Kasumi-1 (cell line): Measurements from ENCODE around the gene ABCG4.
"Not testable (repeated sequence)": the region's sequence is repeated elsewhere in the genome, so short reads cannot be mapped to it uniquely, and the experiment has no call there.

ENCODE experiments used
- DNase-seq, 2 experiments: peaks; one replicate each; lab custom pipeline; 2025; lab: John Stamatoyannopoulos, UW

ABCG4 gene

GRCh38 chr11:119115484-119116234, 33.2 kb upstream of the ABCG4 start:
- no peak for DNase-seq

- DNase-seq, result no peak
Observed at GRCh38 chr11:119116235-119116594, 32.6 kb upstream of the ABCG4 start.

- DNase-seq, result no peak
Observed at GRCh38 chr11:119116601-119117000, 32.3 kb upstream of the ABCG4 start.

- DNase-seq, result no peak
Observed at GRCh38 chr11:119117004-119117706, 31.7 kb upstream of the ABCG4 start.

GRCh38 chr11:119118227-119118626, 30.6 kb upstream of the ABCG4 start:
- DNase-seq, result no peak

GRCh38 chr11:119118946-119119345, 29.9 kb upstream of the ABCG4 start:
- DNase-seq, result no peak

- peak; percentile 32 to 41 for DNase-seq
Observed at GRCh38 chr11:119120639-119121007, 28.2 kb upstream of the ABCG4 start.

GRCh38 chr11:119121008-119121810, 27.6 kb upstream of the ABCG4 start, which contains the start of gene HINFP:
TSS of gene HINFP (plus strand) at chr11:119121580. CDS start at chr11:119126945, 5,365 bp downstream.
- DNase-seq, result peak; percentile 98 to 99

- no peak for DNase-seq
Observed at GRCh38 chr11:119121811-119122124, 27.1 kb upstream of the ABCG4 start.

- no peak for DNase-seq
Observed at GRCh38 chr11:119125821-119126220, 23.0 kb upstream of the ABCG4 start.

- no peak for DNase-seq
Observed at GRCh38 chr11:119126675-119127268, 22.1 kb upstream of the ABCG4 start.

- DNase-seq, result no peak
Observed at GRCh38 chr11:119130662-119131061, 18.2 kb upstream of the ABCG4 start.

- peak; percentile 34 to 37 for DNase-seq
Observed at GRCh38 chr11:119134389-119134978, 14.4 kb upstream of the ABCG4 start.

- not testable (repeated sequence) for DNase-seq
Observed at GRCh38 chr11:119139276-119139675, 9.6 kb upstream of the ABCG4 start.

- peak; percentile 40 to 72 for DNase-seq
Observed at GRCh38 chr11:119144825-119145486, 3.9 kb upstream of the ABCG4 start.

- no peak for DNase-seq
Observed at GRCh38 chr11:119145551-119145950, 3.3 kb upstream of the ABCG4 start.

GRCh38 chr11:119147604-119148333, 1.1 kb upstream of the ABCG4 start:
- DNase-seq, result no peak

- no peak for DNase-seq
Observed at GRCh38 chr11:119148720-119149017, 183 bp upstream of the ABCG4 start.

- no peak for DNase-seq
Observed at GRCh38 chr11:119149786-119150275, 979 bp downstream of the ABCG4 start.

GRCh38 chr11:119152043-119152442, 3.2 kb downstream of the ABCG4 start:
- DNase-seq, result no peak

- no peak for DNase-seq
Observed at GRCh38 chr11:119152604-119153003, 3.8 kb downstream of the ABCG4 start.
